CMK (cell line): ENCODE measurements around the gene VGLL3.
"Not testable (repeated sequence)": the region's sequence is repeated elsewhere in the genome, so short reads cannot be mapped to it uniquely, and the experiment has no call there.

ENCODE experiments used
- DNase-seq: peaks from one replicate; pipeline ENCODE4 v3.0.0-alpha.2; 2010; ENCODE audit warnings: low read depth

VGLL3 gene

GRCh38 chr3:86990734-86991481 is at the start of gene VGLL3:
Gene VGLL3 (minus strand): TSS chr3:86991149. CDS start chr3:86990743, 406 bp downstream.
- DNase-seq, result no peak

- DNase-seq, result no peak
Measured at GRCh38 chr3:87037652-87038051, 46.7 kb upstream of the VGLL3 start.

- DNase-seq, result no peak
Measured at GRCh38 chr3:87036671-87037070, 45.7 kb upstream of the VGLL3 start.

- DNase-seq, result no peak
Measured at GRCh38 chr3:87035339-87035738, 44.4 kb upstream of the VGLL3 start.

- DNase-seq, result no peak
Measured at GRCh38 chr3:87033205-87033604, 42.3 kb upstream of the VGLL3 start.

- DNase-seq, result no peak
Measured at GRCh38 chr3:87025661-87026645, 35.0 kb upstream of the VGLL3 start.

- DNase-seq, result not testable (repeated sequence)
Measured at GRCh38 chr3:87017370-87017769, 26.4 kb upstream of the VGLL3 start.

GRCh38 chr3:87009271-87009670 is 18.3 kb upstream of the VGLL3 start:
- no peak for DNase-seq

- no peak for DNase-seq
Measured at GRCh38 chr3:87006844-87007439, 16.0 kb upstream of the VGLL3 start.

- no peak for DNase-seq
Measured at GRCh38 chr3:87004883-87005282, 13.9 kb upstream of the VGLL3 start.

GRCh38 chr3:87002346-87002745 is 11.4 kb upstream of the VGLL3 start:
- DNase-seq, result no peak

GRCh38 chr3:87001473-87002098 is 10.6 kb upstream of the VGLL3 start:
- no peak for DNase-seq

- no peak for DNase-seq
Measured at GRCh38 chr3:87000940-87001339, 10.0 kb upstream of the VGLL3 start.

GRCh38 chr3:86998569-86998968 is 7.6 kb upstream of the VGLL3 start:
- no peak for DNase-seq

GRCh38 chr3:86996261-86996955 is 5.5 kb upstream of the VGLL3 start:
- no peak for DNase-seq

- no peak for DNase-seq
Measured at GRCh38 chr3:86995537-86995936, 4.6 kb upstream of the VGLL3 start.

- DNase-seq, result no peak
Measured at GRCh38 chr3:86993704-86994103, 2.8 kb upstream of the VGLL3 start.

GRCh38 chr3:86991840-86992435 is 989 bp upstream of the VGLL3 start:
- no peak for DNase-seq

GRCh38 chr3:86991482-86991815 is 500 bp upstream of the VGLL3 start:
- no peak for DNase-seq

GRCh38 chr3:86990012-86990733 is 776 bp downstream of the VGLL3 start:
- no peak for DNase-seq

- no peak for DNase-seq
Measured at GRCh38 chr3:86989611-86990010, 1.3 kb downstream of the VGLL3 start.
